Skin of body (tissue), 3 donors: ENCODE data around the gene GBX2. TPM values are rescaled to one million over a fixed set of nuclear protein-coding genes. Genes with fewer than 3 reads are reported as not detected.

ENCODE experiments used
- DNase-seq: peaks from one replicate; lab custom pipeline; 2025; lab: John Stamatoyannopoulos, UW
- small RNA-seq: library from RNA; depleted of rRNA; stranded (forward); fragments of <200 nt; gene quantifications from one replicate; pipeline ENCODE3, GENCODE V24; 2014; ENCODE audit warnings: low replicate concordance
- total RNA-seq: library from RNA; depleted of rRNA; stranded (reverse); fragments of >200 nt; gene quantifications from one replicate; pipeline ENCODE4 v1.2.3, GENCODE V29; 2014

GBX2 gene
- total RNA-seq, 1 donor from 2014 or later = not detected

DNA sequence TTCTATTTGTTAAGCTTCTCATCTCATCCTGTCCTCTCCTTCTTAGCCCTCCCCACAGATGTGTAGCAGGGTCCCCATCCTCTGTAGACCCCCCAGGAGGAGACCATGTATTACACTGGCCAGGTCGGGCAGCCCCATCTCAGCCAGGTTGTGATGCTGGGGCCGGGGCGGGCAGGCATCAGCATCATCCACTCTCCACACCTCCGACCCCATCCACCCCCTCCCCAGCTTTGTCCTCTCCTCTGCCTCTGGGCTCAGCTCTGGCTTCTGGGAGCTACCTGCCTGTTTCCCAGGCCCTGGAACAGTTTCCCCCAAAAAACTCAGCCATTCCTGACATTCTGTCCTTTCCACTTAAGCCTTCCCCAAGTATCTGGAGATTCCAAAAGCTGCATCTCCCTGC is 49.2 kb downstream of the GBX2 start:
- no peak for DNase-seq

DNA sequence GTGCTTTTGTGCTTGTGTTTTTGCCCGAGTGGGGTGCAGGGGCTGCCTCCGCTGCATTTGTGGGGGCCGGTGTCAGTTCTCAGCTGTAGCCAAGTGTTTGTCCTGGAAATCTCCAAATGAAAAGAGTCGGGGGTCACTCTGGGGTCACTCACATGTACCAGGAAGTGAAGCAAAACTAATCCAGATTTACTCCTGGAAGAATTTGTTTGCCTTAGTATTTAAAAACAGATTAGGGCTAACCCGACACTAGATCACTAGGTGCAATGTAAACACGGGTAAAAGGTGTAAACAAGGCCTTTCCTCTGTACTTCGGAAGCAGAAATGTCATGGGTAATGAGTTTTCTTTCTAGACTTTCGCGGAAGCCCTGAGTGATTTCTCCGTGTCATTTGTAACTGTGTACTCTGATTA is 50.3 kb downstream of the GBX2 start:
- no peak for DNase-seq

DNA sequence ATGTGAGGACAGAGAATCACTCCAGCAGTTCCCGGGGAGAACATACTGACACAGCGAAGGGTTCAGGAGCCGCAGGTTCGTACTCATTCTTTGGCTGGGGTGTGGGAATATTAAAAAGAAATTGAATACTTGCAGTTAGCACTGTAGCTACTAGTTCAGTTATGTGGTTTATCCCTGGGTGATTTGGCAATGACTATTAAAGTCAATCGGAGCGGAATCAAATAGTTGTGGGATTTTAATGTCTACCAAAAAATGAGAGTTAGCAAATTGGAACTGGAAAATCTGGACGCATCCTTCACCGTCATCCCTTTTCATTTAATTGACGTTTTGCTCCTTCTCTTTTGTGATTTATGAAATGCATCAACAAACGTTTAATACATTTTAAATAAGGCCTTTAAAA is 50.8 kb downstream of the GBX2 start:
- no peak for DNase-seq

Small RNAs within 50 kb of the gene (small RNA-seq; reads per million reads assigned to genes)
- gene RF00019 = not detected
- not detected for gene RNU1-31P

Other genes starting within 250 kb of the GBX2 start
- 0.79 TPM for gene ASB18, start 96.0 kb upstream of the GBX2 start, total RNA-seq